Pulmonary artery endothelial cell (primary cell): ENCODE measurements around the gene ATG12. TPM values are rescaled to one million over a fixed set of nuclear protein-coding genes. Genes with fewer than 3 reads are reported as not detected.

ENCODE experiments used
- DNase-seq: peaks from one replicate; pipeline ENCODE4 v3.0.0-alpha.2; 2011; ENCODE audit warnings: low read depth, low spot score
- total RNA-seq: library from RNA; depleted of rRNA; stranded (reverse); fragments of >200 nt; gene quantifications from 2 replicates; pipeline ENCODE4 v1.2.3, GENCODE V29; 2014

The ATG12 gene
- total RNA-seq, 1 donor from 2014 or later, result 34.2 TPM

GRCh38 chr5:115807654-115808052 lies 33.7 kb downstream of the ATG12 start:
- no peak for DNase-seq

GRCh38 chr5:115806986-115807653 lies 34.2 kb downstream of the ATG12 start:
- no peak for DNase-seq

GRCh38 chr5:115801984-115802383 lies 39.4 kb downstream of the ATG12 start:
- no peak for DNase-seq

GRCh38 chr5:115801152-115801551 lies 40.2 kb downstream of the ATG12 start:
- no peak for DNase-seq

GRCh38 chr5:115800108-115800507 lies 41.3 kb downstream of the ATG12 start:
- DNase-seq, result no peak

GRCh38 chr5:115798252-115798651 lies 43.1 kb downstream of the ATG12 start:
- DNase-seq, result no peak

GRCh38 chr5:115796656-115797055 lies 44.7 kb downstream of the ATG12 start:
- no peak for DNase-seq

GRCh38 chr5:115795700-115796099 lies 45.7 kb downstream of the ATG12 start:
- DNase-seq, result no peak

GRCh38 chr5:115788440-115788839 lies 52.9 kb downstream of the ATG12 start:
- DNase-seq, result no peak

- no peak for DNase-seq
Observed at GRCh38 chr5:115787426-115787825, 53.9 kb downstream of the ATG12 start.

- DNase-seq, result no peak
Observed at GRCh38 chr5:115785381-115786065, 55.8 kb downstream of the ATG12 start.

- no peak for DNase-seq
Observed at GRCh38 chr5:115778417-115778816, 62.9 kb downstream of the ATG12 start.

Other genes with a start within 250 kb of the ATG12 start
- 1.1 and 2.1 TPM in 2 replicates for gene TICAM2, start 239.1 kb downstream of the ATG12 start, total RNA-seq
- 109 and 250 TPM in 2 replicates for gene TMED7, start 215.5 kb downstream of the ATG12 start, total RNA-seq
- gene CDO1, start 24.9 kb downstream of the ATG12 start, total RNA-seq, result 5.5 and 6.3 TPM in 2 replicates
- 63.4 and 66.8 TPM in 2 replicates for gene AP3S1, start 370 bp upstream of the ATG12 start, total RNA-seq
- 0.13 and 0.18 TPM in 2 replicates for gene LVRN, start 120.9 kb upstream of the ATG12 start, total RNA-seq
- gene ARL14EPL, start 190.9 kb upstream of the ATG12 start, total RNA-seq, result 0.13 and 0.39 TPM in 2 replicates
- gene COMMD10, start 243.5 kb upstream of the ATG12 start, total RNA-seq, result 39.9 and 46.1 TPM in 2 replicates